HG03457 (cell line): ENCODE data around the gene ENPP6.

Experiments
- ATAC-seq: cut with Tn5 transposase; IDR thresholded peaks from one replicate; pipeline ENCODE4 v1.9.1; 2021; ENCODE audit warnings: moderate number of reproducible peaks; ENCODE audit not compliant: unreplicated experiment

ENPP6 gene

GRCh38 chr4:184110452-184111224, 107.0 kb downstream of the ENPP6 start:
- ATAC-seq = no peak

GRCh38 chr4:184108006-184108501, 109.6 kb downstream of the ENPP6 start:
- ATAC-seq = no peak

- ATAC-seq = no peak
These were observed 113.1 kb downstream of the ENPP6 start for GRCh38 chr4:184104419-184105101.

GRCh38 chr4:184103527-184104264, 114.0 kb downstream of the ENPP6 start:
- ATAC-seq = no peak

DNA sequence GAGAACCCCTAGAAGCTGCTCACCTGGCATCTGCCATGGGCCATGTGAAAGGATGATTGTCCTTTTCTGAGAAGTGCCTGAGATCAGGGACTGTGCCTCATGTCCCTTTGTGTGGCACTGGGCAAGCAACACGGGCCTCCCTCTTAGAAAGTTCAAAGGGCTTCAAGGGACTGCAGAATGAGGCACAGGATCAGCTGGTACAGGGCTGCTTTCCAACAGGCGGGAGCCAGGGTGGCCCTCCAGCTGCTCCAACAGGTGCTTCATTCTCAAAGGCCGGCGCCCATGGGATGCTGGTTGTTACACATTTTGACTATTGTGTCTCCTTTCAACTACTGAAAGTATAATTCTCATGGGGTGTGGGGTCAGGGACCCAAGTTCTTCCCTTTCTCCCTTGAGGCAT, 114.7 kb downstream of the ENPP6 start:
- ATAC-seq = no peak

GRCh38 chr4:184102488-184102887, 115.2 kb downstream of the ENPP6 start:
- no peak for ATAC-seq

- no peak for ATAC-seq
These were observed 116.0 kb downstream of the ENPP6 start for GRCh38 chr4:184101711-184102110.

- no peak for ATAC-seq
These were observed 117.3 kb downstream of the ENPP6 start for GRCh38 chr4:184100297-184100885.

DNA sequence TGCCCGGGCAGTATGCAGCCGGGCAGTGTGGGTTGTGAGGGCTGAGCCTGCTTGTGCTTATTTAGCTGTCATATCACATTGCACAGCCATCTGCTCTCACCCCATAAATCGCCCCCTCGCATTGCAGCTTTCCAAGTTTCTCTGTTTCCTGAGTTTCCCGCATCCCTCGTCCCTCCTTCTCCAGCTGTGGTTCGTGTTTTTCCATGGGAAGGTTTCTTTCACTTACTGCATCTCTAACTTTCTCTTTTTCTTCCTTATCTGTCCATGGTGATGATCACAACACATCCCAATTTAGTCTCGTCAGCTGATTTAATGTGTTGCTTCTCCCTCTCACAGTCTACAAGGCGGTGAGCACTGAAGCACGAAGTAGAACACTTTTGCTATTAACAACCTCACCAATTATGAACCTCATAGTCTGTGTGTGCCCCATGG, 118.1 kb downstream of the ENPP6 start:
- ATAC-seq = no peak

DNA sequence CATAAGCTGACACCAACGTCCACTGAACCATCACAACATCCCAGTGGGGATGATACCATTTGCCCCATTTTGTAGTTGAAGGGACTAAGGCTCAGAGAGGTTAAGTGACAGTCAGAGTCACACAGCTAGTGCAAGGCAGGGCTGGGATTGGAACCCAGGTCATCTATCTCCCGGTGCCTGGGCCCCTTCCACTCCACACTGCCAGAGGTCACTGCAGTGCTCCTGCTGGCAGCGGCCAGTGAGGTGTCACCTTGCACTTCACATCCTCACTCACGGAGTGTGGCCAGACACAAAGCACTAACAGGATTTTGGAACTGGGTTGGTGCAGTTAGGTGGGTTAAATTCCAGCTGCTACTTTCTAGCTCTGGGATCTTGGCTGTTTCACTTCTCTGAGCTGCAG, 118.7 kb downstream of the ENPP6 start:
- no peak for ATAC-seq

- ATAC-seq = no peak
These were observed 119.9 kb downstream of the ENPP6 start for GRCh38 chr4:184097815-184098214.

- ATAC-seq = peak; percentile 62
These were observed 120.5 kb downstream of the ENPP6 start for GRCh38 chr4:184097241-184097605.

DNA sequence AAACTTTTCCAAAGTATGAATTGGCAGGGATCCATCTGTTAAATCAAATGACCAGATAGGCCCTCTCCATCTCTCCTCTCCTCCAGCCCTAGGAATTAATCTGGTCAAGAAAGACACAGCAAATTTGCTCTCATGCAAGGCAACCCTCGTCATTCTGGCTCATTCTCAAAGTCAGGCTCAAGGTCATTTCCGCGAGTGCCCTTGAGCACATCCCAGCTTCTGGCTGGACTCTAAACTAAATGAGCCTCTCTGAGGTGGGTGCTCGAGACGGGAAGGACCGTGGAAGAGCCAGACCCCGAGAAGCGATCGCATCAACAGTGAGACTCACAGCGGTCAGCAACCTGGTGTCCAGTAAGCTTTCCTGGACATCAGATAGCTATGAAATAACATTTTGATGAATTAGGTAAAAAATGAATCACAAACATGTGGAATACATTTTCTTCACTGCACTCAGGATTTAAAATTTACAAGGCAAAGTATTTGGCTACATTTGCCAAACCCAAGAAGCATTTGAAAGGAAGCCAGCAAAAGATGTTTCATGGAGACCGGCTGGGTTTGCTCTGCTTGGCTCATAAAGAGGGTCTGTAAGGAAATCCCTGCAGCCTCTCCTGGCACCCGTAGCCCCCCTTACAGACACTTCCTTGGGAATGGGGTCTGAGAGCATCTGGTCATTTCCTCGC, 121.0 kb downstream of the ENPP6 start:
- no peak for ATAC-seq

DNA sequence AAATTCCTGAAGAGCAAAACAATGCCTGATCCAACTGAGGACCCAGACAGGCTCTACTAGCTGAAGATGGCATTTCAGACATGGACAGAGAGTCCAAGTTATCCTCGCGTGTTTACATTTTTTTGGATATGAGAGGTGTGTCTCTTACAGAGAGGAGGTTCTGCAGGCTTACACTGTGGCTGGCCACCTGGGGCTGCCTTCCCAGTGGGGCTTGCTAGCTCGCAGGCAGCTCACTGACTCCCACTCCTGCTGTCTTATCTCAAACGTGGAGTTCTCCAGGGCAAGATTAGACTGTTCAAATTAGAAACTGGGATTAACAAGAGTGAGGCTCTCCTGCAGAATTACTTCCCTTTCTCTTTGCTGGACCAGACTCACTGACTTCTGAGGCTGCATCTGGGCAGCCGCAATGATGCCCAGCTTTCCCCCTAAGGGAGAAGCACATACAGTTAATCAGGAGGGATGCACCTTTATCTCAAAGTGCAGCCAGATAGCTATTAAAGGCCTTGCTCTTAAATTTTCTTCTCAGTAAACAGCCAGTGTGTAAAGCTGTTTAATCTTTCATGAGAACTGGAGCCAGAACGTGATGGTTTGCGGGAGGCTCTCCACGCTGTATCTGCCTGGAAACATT, 123.0 kb downstream of the ENPP6 start:
- ATAC-seq = no peak

GRCh38 chr4:184091986-184092385, 125.7 kb downstream of the ENPP6 start:
- ATAC-seq = no peak

DNA sequence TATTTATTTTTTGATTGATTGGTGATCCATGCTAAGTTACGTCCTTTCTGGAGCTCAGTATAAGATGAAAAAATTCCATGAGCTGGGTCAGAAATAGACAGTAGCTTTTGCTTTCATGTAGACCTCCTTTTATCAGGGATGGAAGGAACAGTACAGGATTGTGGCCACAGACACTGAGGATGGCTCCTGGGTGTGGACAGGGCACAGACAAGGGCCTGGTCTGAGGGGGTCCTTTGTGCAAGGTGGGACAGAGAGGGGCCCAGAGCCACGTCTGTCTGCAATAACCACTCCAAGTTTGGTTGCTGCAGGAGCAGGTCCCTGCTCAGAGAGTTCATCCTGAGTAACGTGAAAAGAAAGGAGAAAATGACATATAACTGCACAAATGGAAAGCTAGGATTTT, 127.1 kb downstream of the ENPP6 start:
- no peak for ATAC-seq

DNA sequence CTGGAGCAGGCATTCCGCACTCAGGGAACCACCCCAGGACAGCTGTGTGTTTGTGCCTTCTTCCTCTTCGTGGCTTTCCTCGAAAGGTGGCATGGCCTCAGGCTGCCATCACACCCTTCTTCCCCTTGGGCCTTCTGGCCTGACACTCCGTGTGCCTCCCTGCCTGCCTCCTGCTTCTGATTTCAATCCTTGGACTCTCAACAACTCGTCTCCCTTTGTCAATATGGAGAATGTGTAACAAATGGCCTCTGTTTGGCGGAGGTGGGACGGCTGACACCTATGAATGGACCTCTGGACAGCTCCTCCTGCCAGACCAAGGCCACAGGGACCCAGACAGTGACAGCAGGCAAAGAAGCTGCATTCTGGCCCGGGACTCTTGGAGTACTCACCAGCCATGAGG, 137.0 kb downstream of the ENPP6 start:
- no peak for ATAC-seq

DNA sequence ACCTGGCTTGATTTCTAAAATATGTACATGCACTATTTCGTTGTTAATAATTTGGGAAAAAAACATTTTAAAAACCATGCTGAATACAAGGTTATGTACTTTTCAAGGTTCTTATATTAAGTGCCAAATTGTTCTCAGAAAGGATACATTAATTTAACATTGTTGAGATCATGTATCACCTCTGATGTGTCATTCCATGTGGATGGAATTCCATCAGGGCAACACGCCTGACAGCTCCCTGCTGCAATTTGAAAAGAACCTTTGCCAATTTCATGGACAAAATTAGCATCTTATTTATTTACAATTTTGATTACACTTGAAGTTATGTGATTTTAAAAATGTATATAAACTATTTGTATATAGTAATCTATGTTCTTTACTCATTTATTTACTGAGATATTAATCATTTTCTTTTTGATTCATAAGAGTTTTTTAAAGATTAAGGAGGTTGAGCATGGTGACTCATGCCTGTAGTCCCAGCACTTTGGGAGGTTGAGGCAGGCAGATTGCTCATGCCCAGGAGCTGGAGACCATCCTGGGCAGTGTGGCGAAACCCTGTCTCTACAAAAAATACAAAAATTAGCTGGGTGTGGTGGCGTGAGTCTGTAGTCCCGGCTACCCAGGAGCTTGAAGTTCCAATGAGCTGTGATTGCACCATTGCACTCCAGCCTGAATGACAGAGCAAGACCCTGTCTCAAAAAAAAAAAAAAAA, 142.8 kb downstream of the ENPP6 start:
- no peak for ATAC-seq

DNA sequence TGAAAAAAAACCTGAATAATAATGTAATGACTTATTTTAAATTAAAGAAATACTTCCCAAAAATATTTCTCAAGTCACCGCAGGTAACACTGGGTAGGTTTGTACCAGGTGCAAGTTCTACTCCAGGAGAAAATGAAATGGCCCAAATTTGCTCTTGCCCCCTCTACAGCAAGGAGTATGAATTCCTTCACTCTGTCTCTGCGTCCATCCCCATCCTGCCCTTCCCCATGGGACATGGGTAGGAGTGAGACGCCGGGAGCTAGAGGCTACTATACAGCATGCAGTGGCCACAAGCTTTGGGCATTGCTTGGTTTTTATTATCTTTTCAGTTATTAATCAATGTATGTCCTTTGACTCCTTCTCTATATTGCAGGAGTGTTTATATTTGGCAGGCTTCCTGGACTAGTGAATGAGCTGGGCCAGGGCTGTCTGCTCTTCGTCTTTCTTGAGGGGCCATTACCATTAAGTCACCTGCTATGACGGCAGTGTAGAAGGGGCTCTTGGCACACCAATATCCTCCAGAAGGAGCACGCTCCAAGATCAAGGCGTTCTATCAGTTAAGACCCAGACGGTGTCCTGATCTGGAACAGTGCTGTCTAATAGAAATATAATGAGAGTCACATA, 149.6 kb downstream of the ENPP6 start:
- no peak for ATAC-seq
